Liver (tissue), 9 donors: ENCODE data around the gene ARVCF. TPM values are rescaled to one million over a fixed set of nuclear protein-coding genes. Genes with fewer than 3 reads are reported as not detected.

Experiments used
- DNase-seq: peaks from one replicate; pipeline ENCODE4 v3.0.0-alpha.2; 2017; ENCODE audit warnings: low spot score
- H3K27ac ChIP-seq, 2 donors: one replicate each; pipeline ENCODE4 v1.7.0; 2013; ENCODE audit warnings: inconsistent platforms in 2 of 2, low read length in 2 of 2, control low read depth in 1 of 2, low read depth in 1 of 2, mild to moderate bottlenecking in 1 of 2
- H3K27me3 ChIP-seq, 4 donors: one replicate each; pipeline versions ENCODE4 v1.6.1 to v1.7.0; 2013; ENCODE audit warnings: low read length in 3 of 4, inconsistent platforms in 1 of 4, mild to moderate bottlenecking in 1 of 4, moderate library complexity in 1 of 4; ENCODE audit not compliant: control insufficient read depth in 4 of 4, insufficient read depth in 4 of 4
- H3K36me3 ChIP-seq, 4 donors: one replicate each; pipeline versions ENCODE4 v1.6.1 to v1.7.0; 2013; ENCODE audit warnings: low read length in 3 of 4, mild to moderate bottlenecking in 3 of 4, low read depth in 1 of 4, moderate library complexity in 1 of 4; ENCODE audit not compliant: control insufficient read depth in 4 of 4, insufficient read depth in 3 of 4
- H3K4me1 ChIP-seq, 4 donors: one replicate each; pipeline versions ENCODE4 v1.6.1 to v1.7.0; 2013; ENCODE audit warnings: low read length in 3 of 4, mild to moderate bottlenecking in 3 of 4, moderate library complexity in 1 of 4; ENCODE audit not compliant: control insufficient read depth in 4 of 4, insufficient read depth in 4 of 4
- H3K4me3 ChIP-seq, 3 donors: one replicate each; pipeline versions ENCODE4 v1.6.1 to v1.7.0; 2013; ENCODE audit warnings: low read length in 3 of 3, control low read depth in 1 of 3, low read depth in 1 of 3, mild to moderate bottlenecking in 1 of 3
- H3K9ac ChIP-seq, 2 donors: one replicate each; pipeline ENCODE4 v1.7.0; 2013; ENCODE audit warnings: low read length in 2 of 2, mild to moderate bottlenecking in 2 of 2, moderate library complexity in 2 of 2, control low read depth in 1 of 2, low read depth in 1 of 2
- H3K9me3 ChIP-seq, 4 donors: one replicate each; pipeline versions ENCODE4 v1.6.1 to v1.7.0; 2013; ENCODE audit warnings: low read length in 3 of 4; ENCODE audit not compliant: control insufficient read depth in 4 of 4
- ATF3 ChIP-seq: IDR thresholded peaks from 2 replicates; pipeline ENCODE4 v1.6.1; 2016; ENCODE audit warnings: antibody characterized with exemption
- CTCF ChIP-seq: fragments of 150-350 bp; IDR thresholded peaks from 2 replicates; pipeline ENCODE4 v1.5.1; 2017; ENCODE audit warnings: improper control_type of control experiment, low read depth, low read length; ENCODE audit not compliant: missing input control
- EGR1 ChIP-seq, 2 donors: IDR thresholded peaks; 2 replicates each; pipeline ENCODE4 v1.6.1; 2016 to 2018; ENCODE audit warnings: antibody characterized with exemption in 2 of 2, low read depth in 2 of 2
- FOXA1 ChIP-seq: IDR thresholded peaks from 2 replicates; pipeline ENCODE4 v1.6.1; 2016; ENCODE audit warnings: antibody characterized with exemption
- FOXA2 ChIP-seq: IDR thresholded peaks from 2 replicates; pipeline ENCODE4 v1.6.1; 2016; ENCODE audit warnings: antibody characterized with exemption
- GABPA ChIP-seq, 2 donors: IDR thresholded peaks in 1 of 2; conservative IDR thresholded peaks in 1 of 2; 2 replicates each; pipeline ENCODE4 v1.6.1; 2016; ENCODE audit warnings: antibody characterized with exemption in 2 of 2, mild to moderate bottlenecking in 1 of 2, moderate library complexity in 1 of 2
- HNF4A ChIP-seq, 2 donors: conservative IDR thresholded peaks; 2 replicates each; pipeline ENCODE4 v1.6.1; 2016; ENCODE audit warnings: antibody characterized with exemption in 2 of 2, mild to moderate bottlenecking in 2 of 2
- HNF4G ChIP-seq: IDR thresholded peaks from 2 replicates; pipeline ENCODE4 v1.6.1; 2016; ENCODE audit warnings: antibody characterized with exemption
- JUND ChIP-seq, 2 donors: IDR thresholded peaks; 2 replicates each; pipeline ENCODE4 v1.6.1; 2016; ENCODE audit warnings: antibody characterized with exemption in 2 of 2
- MAX ChIP-seq: IDR thresholded peaks from 2 replicates; pipeline ENCODE4 v1.6.1; 2016; ENCODE audit warnings: antibody characterized with exemption
- NR2F2 ChIP-seq: IDR thresholded peaks from 2 replicates; pipeline ENCODE4 v1.6.1; 2016; ENCODE audit warnings: antibody characterized with exemption
- RAD21 ChIP-seq, 2 donors: IDR thresholded peaks; 2 replicates each; pipeline ENCODE4 v1.6.1; 2016; ENCODE audit warnings: antibody characterized with exemption in 2 of 2, mild to moderate bottlenecking in 2 of 2
- REST ChIP-seq: IDR thresholded peaks from 2 replicates; pipeline ENCODE4 v1.6.1; 2016; ENCODE audit warnings: antibody characterized with exemption, mild to moderate bottlenecking
- RXRA ChIP-seq, 2 donors: IDR thresholded peaks; 2 replicates each; pipeline ENCODE4 v1.6.1; 2017 to 2018; ENCODE audit warnings: antibody characterized with exemption in 2 of 2, mild to moderate bottlenecking in 1 of 2
- SP1 ChIP-seq: IDR thresholded peaks from 2 replicates; pipeline ENCODE4 v1.6.1; 2018; ENCODE audit warnings: antibody characterized with exemption, mild to moderate bottlenecking
- TAF1 ChIP-seq: conservative IDR thresholded peaks from 2 replicates; pipeline ENCODE4 v1.6.1; 2016; ENCODE audit warnings: antibody characterized with exemption, mild to moderate bottlenecking
- YY1 ChIP-seq: IDR thresholded peaks from 2 replicates; pipeline ENCODE4 v1.6.1; 2016; ENCODE audit warnings: antibody characterized with exemption, mild to moderate bottlenecking
- WGBS: extraction: QIAGEN DNeasy Blood & Tissue Kit; methylation state at CpG from one replicate; pipeline ENCODE4 v1.1.7; 2013; 5-methylcytosine and 5-hydroxymethylcytosine counted together
- polyA plus RNA-seq, 2 donors: library from polyadenylated mRNA; stranded (reverse) in 1 of 2; unstranded in 1 of 2; fragments of 200-250 nt in 1 of 2; fragments of >200 nt in 1 of 2; fragmentation: Nextera tagmentation in 1 of 2; extraction: Ambion mirVana in 1 of 2; gene quantifications; one replicate each; pipeline versions ENCODE4 v1.2.1 to v1.2.3, GENCODE V29; 2013 to 2015
- total RNA-seq, 2 donors: library from RNA; depleted of rRNA; stranded (reverse); fragments of >200 nt; gene quantifications; one replicate each; pipeline ENCODE4 v1.2.3, GENCODE V29; 2014
- donor health status: healthy.
- donor health status: healthy.
- donor health status: healthy.
- donor health status: healthy.
- donor health status: healthy.

Gene ARVCF
- total and polyA plus RNA-seq, 4 donors, result 3.8 to 48.8 (median 26.1) TPM

- TF ChIP-seq HNF4G (no peak), NR2F2 (no peak), ATF3 (no peak)
These were observed 36.9 kb upstream of the ARVCF start (continued) for GRCh38 chr22:20053407-20054033.

- no peak overlapping the region for H3K27ac ChIP-seq
- DNase-seq, result no peak
- H3K9me3 ChIP-seq, result no peaks in the 10 kb centered on the region
- 90% methylated on average over 26 of the region's 26 CpGs for WGBS
- no peak overlapping the region for H3K4me3 ChIP-seq
- no peaks in the 10 kb centered on the region for H3K27me3 ChIP-seq
- H3K9ac ChIP-seq, result no peak overlapping the region
- no peaks in the 10 kb centered on the region for H3K4me1 ChIP-seq
- H3K36me3 ChIP-seq, result peaks cover 10 to 47% (median 18%) of the 10 kb centered on the region in 4 donors
- no peak for TF ChIP-seq FOXA1
- TF ChIP-seq RXRA (IDR thresholded peaks at IDR 0.05), result no peak
- TF ChIP-seq HNF4A (conservative IDR thresholded peaks at IDR 0.05), result no peak
- no peak for TF ChIP-seq EGR1 (IDR thresholded peaks at IDR 0.05; ENCODE audit: low read depth in 2 of 2)
- no peak for TF ChIP-seq FOXA2
- no peak for TF ChIP-seq GABPA (IDR thresholded peaks at IDR 0.05 in 1 of 2, conservative IDR thresholded peaks at IDR 0.05 in 1 of 2)
- no peak for TF ChIP-seq YY1
- no peak for TF ChIP-seq NR2F2
- TF ChIP-seq CTCF, result no peak
- no peak for TF ChIP-seq SP1
- TF ChIP-seq MAX, result no peak
- no peak for TF ChIP-seq RAD21 (IDR thresholded peaks at IDR 0.05)
- no peak for TF ChIP-seq HNF4G
These were observed 36.0 kb upstream of the ARVCF start for GRCh38 chr22:20052309-20053259.

- peaks cover 13 to 44% (median 18%) of the 10 kb centered on the region in 4 donors for H3K36me3 ChIP-seq
- H3K9ac ChIP-seq, result no peak overlapping the region
- no peaks in the 10 kb centered on the region for H3K27me3 ChIP-seq
- 97% methylated on average over 6 of the region's 6 CpGs for WGBS
- H3K27ac ChIP-seq, result no peak overlapping the region
- no peaks in the 10 kb centered on the region for H3K4me1 ChIP-seq
- no peaks in the 10 kb centered on the region for H3K9me3 ChIP-seq
- no peak overlapping the region for H3K4me3 ChIP-seq
- DNase-seq, result no peak
- TF ChIP-seq RAD21 (IDR thresholded peaks at IDR 0.05), result no peak
- no peak for TF ChIP-seq REST
- TF ChIP-seq HNF4A (conservative IDR thresholded peaks at IDR 0.05), result no peak
- no peak for TF ChIP-seq HNF4G
- TF ChIP-seq NR2F2, result no peak
- no peak for TF ChIP-seq MAX
- no peak for TF ChIP-seq EGR1 (IDR thresholded peaks at IDR 0.05; ENCODE audit: low read depth in 2 of 2)
- TF ChIP-seq YY1, result no peak
- TF ChIP-seq TAF1, result no peak
- TF ChIP-seq CTCF, result no peak
- TF ChIP-seq SP1, result no peak
- TF ChIP-seq JUND (IDR thresholded peaks at IDR 0.05), result no peak
- TF ChIP-seq GABPA (IDR thresholded peaks at IDR 0.05 in 1 of 2, conservative IDR thresholded peaks at IDR 0.05 in 1 of 2), result no peak
These were observed 35.3 kb upstream of the ARVCF start for GRCh38 chr22:20051927-20052308.
